Immature natural killer cell (primary cell): ENCODE data around the gene TWSG1. TPM values are rescaled to one million over a fixed set of nuclear protein-coding genes. Genes with fewer than 3 reads are reported as not detected.
"Not testable (repeated sequence)": the region's sequence is repeated elsewhere in the genome, so short reads cannot be mapped to it uniquely, and the experiment has no call there.

Experiments
- DNase-seq, 3 donors: peaks; one replicate each; pipeline ENCODE4 v3.0.0; 2022; ENCODE audit warnings: mixed read lengths in 1 of 3
- H3K27ac Mint-ChIP-seq, 6 donors: one replicate each; pipeline ENCODE4 v1.8.0; 2020; ENCODE audit warnings: mixed read lengths in 6 of 6, mild to moderate bottlenecking in 5 of 6, inconsistent platforms in 4 of 6, moderate library complexity in 3 of 6
- H3K27me3 Mint-ChIP-seq, 3 donors: one replicate each; pipeline ENCODE4 v1.8.0; 2020 to 2021; ENCODE audit warnings: low read depth in 3 of 3, mild to moderate bottlenecking in 3 of 3, mixed read lengths in 3 of 3, moderate library complexity in 3 of 3, inconsistent platforms in 1 of 3
- H3K36me3 Mint-ChIP-seq, 3 donors: one replicate each; pipeline ENCODE4 v1.8.0; 2020; ENCODE audit warnings: mixed read lengths in 3 of 3, inconsistent platforms in 2 of 3, mild to moderate bottlenecking in 2 of 3
- H3K4me1 Mint-ChIP-seq, 2 donors: one replicate each; pipeline ENCODE4 v1.8.0; 2020; ENCODE audit warnings: inconsistent platforms in 2 of 2, mild to moderate bottlenecking in 2 of 2, mixed read lengths in 2 of 2, moderate library complexity in 1 of 2
- H3K4me3 Mint-ChIP-seq, 5 donors: one replicate each; pipeline ENCODE4 v1.8.0; 2020; ENCODE audit warnings: mild to moderate bottlenecking in 5 of 5, mixed read lengths in 5 of 5, inconsistent platforms in 3 of 5, moderate library complexity in 3 of 5
- H3K9me3 Mint-ChIP-seq, 6 donors: one replicate each; pipeline ENCODE4 v1.8.0; 2020; ENCODE audit warnings: mild to moderate bottlenecking in 6 of 6, mixed read lengths in 6 of 6, inconsistent platforms in 4 of 6, moderate library complexity in 3 of 6
- polyA plus RNA-seq, 3 donors: library from polyadenylated mRNA; unstranded; fragments of 300-500 nt; fragmentation: Illumina TruSeq; gene quantifications; one replicate each; pipeline ENCODE4 v1.2.3, GENCODE V29; 2021

TWSG1 gene
- polyA plus RNA-seq, 3 donors from 2014 or later, result 5.1 to 5.3 (median 5.3) TPM

DNA sequence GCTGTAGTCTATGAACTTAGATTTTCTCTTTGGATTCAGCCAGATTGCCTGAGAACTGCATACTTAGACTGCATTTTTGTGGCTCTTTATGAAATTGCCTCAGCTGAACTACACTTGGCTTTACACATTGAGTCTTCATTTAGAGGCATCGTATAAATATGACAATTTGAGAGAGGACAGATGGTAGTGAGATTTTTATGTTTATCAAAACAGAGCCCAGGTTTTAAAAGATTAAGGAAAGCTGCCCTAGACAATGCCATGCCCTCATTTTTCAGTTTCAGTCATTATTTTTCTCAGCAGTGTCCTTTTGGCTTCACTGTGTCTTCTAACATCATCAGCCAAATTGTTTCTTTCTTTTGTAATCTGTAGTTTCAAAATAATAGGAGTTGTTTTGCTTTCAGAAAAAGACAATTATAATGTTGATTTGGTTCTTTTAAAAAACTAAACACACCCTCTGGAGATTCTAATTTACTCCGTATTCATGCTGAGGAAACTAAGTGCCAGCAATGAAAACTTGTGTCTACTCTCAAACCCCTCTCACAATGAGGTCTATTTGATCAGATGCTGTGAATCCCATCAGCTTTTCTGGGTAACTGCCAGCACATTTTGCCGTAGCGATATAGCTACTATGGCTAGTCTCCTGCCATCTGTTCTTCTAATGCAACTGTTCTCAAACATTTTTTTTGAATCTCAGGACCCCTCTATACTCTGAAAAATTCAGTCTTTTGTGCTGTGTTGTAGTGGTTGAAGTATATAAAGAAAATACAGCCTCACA, 46.2 kb downstream of the TWSG1 start:
- no peak overlapping the region for H3K4me3 Mint-ChIP-seq

DNA sequence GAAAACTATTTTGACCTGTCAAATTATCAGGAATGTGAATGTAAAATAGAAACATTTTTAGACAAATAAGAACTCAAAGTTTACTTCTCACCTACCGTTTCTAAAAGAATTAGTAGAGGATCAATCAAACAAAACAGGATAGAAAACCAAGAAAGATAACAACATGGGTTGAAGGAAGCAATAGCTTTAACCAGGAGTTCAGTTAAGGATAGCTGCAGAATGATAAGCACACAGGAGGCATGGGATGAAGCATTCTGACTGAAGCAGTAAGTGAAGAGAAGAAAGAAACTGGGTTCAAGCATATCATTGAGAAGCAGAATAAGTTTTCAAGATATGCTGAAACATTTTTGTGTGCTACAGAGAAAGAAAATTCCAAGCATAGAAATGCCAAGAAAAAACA, 52.3 kb downstream of the TWSG1 start:
- Mint-ChIP-seq H3K27ac (no peak overlapping the region), H3K4me1 (no peaks in the 10 kb centered on the region), H3K4me3 (no peak overlapping the region), H3K36me3 (peaks cover 13 to 17% (median 14%) of the 10 kb centered on the region in 3 donors), H3K9me3 (peaks cover 0 to 4% (median 0%) of the 10 kb centered on the region in 6 donors), H3K27me3 (peaks cover 0 to 2% (median 2%) of the 10 kb centered on the region in 3 donors)
- no peak for DNase-seq

More for the DNA sequence above, 46.2 kb downstream of the TWSG1 start:
- H3K36me3 Mint-ChIP-seq, result peaks cover 4 to 21% (median 17%) of the 10 kb centered on the region in 3 donors
- no peaks in the 10 kb centered on the region for H3K4me1 Mint-ChIP-seq
- no peak overlapping the region for H3K27ac Mint-ChIP-seq
- peaks cover 0 to 2% (median 0%) of the 10 kb centered on the region in 3 donors for H3K27me3 Mint-ChIP-seq
- no peaks in the 10 kb centered on the region for H3K9me3 Mint-ChIP-seq
- no peak for DNase-seq

DNA sequence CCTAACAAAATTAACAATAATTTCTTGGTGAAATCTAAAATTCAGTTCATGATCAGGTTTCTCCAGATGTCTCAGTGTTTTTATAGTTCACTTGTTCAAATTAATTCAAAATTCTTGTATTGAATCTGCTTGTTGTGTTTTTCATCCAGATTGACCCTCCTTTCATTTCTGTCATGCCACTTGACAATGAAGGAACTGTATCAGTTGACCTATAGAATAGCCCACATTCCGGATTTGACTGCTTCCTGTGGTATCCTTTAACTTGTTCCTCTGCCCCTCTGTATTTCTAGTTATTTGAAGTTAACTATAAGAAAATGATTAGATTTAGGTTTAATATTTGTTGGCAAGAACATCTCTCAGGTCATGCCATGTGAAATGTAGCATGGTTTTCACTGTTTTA, 53.3 kb downstream of the TWSG1 start:
- Mint-ChIP-seq H3K27me3 (peaks cover 0 to 2% (median 2%) of the 10 kb centered on the region in 3 donors), H3K4me1 (no peaks in the 10 kb centered on the region), H3K4me3 (no peak overlapping the region), H3K27ac (no peak overlapping the region), H3K9me3 (peaks cover 0 to 4% (median 0%) of the 10 kb centered on the region in 6 donors), H3K36me3 (peaks cover 11 to 20% (median 13%) of the 10 kb centered on the region in 3 donors)
- no peak for DNase-seq

DNA sequence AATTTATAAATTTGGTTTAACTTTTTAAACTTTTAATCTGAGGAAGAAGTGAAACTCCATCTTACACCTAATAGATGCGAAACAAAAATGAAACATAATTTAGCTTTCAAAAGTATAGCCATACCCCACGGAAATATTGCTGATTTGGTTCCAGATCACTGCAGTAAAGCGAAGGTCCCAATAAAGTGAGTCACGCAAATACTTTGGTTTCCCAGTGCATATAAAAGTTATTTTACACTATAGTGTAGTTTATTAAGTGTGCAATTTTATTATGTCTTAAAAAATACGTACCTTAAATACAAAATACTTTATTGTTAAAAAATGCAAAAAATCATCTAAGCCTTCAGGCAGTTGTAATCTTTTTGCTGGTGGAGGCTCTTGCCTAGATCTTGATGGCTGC, 55.1 kb downstream of the TWSG1 start:
- DNase-seq, result no peak
- Mint-ChIP-seq H3K27me3 (peaks cover 0 to 2% (median 2%) of the 10 kb centered on the region in 3 donors), H3K36me3 (peaks cover 13 to 19% (median 19%) of the 10 kb centered on the region in 3 donors), H3K4me1 (no peaks in the 10 kb centered on the region), H3K9me3 (peaks cover 0 to 4% (median 0%) of the 10 kb centered on the region in 6 donors), H3K27ac (no peak overlapping the region), H3K4me3 (no peak overlapping the region)

DNA sequence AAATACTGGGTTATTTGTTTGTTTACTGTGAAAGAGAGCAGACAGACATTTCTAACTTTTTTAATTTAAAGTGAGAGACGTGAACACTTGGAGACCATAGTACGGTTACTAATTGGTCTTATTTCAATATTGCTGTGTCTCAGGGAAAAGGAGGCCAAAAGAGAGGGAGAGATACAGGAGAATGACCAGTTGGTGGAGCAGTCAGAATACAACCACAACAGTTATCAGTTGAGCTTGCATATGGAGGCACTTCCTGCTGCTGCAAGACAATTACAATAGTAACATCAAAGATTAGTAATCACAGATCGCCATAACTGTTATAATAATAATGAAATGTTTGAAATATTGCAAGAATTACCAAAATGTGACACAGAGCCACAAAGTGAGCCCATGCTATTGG, 58.2 kb downstream of the TWSG1 start:
- Mint-ChIP-seq H3K27me3 (peaks cover 0 to 2% (median 2%) of the 10 kb centered on the region in 3 donors), H3K27ac (no peak overlapping the region), H3K4me3 (no peak overlapping the region), H3K4me1 (no peaks in the 10 kb centered on the region), H3K9me3 (peaks cover 0 to 4% (median 0%) of the 10 kb centered on the region in 6 donors), H3K36me3 (peaks cover 17 to 34% (median 31%) of the 10 kb centered on the region in 3 donors)
- no peak for DNase-seq

DNA sequence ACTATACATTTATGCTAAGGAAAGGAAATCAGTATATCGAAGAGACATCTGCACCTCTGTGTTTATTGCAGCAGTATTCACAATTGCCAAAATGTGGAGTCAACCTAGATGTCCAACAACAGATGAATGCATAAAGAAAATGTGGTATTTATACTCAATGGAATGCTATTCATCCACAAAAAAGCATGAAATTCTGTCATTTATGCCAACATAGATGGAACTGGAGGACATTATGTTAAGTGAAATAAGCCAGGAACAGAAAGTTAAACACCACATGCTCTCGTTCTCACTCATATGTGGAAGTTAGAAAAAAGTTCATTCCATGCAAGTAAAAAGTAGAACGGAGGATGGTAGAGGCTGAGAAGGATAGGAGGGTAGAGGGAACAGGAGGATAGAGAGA, 59.5 kb downstream of the TWSG1 start:
- H3K9me3 Mint-ChIP-seq, result peaks cover 0 to 4% (median 0%) of the 10 kb centered on the region in 6 donors
- no peak overlapping the region for H3K27ac Mint-ChIP-seq
- peaks cover 0 to 2% (median 2%) of the 10 kb centered on the region in 3 donors for H3K27me3 Mint-ChIP-seq
- H3K4me1 Mint-ChIP-seq, result no peaks in the 10 kb centered on the region
- peaks cover 19 to 37% (median 31%) of the 10 kb centered on the region in 3 donors for H3K36me3 Mint-ChIP-seq
- no peak overlapping the region for H3K4me3 Mint-ChIP-seq
- DNase-seq, result no peak

DNA sequence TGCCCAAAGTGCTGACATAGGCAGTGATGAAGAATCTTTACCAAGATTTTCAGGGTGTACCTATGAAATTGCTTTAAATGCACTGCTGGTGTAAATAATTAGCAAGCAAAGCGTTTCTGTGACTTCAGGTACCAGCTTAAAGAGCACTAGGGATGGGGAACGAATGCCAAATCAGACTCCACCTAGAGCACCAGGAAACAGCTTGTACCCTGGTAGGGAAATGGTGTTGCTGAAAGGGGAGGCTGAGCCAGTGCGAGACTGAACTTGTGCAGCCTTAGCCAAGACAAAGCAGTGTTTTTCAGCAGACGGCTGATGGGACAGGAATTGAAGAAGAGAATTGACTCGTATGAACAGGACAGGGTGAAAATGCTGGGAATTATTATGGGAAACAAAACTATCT, 65.6 kb downstream of the TWSG1 start:
- Mint-ChIP-seq H3K4me3 (no peak overlapping the region), H3K4me1 (peaks cover 11 to 13% of the 10 kb centered on the region in 2 donors)

DNA sequence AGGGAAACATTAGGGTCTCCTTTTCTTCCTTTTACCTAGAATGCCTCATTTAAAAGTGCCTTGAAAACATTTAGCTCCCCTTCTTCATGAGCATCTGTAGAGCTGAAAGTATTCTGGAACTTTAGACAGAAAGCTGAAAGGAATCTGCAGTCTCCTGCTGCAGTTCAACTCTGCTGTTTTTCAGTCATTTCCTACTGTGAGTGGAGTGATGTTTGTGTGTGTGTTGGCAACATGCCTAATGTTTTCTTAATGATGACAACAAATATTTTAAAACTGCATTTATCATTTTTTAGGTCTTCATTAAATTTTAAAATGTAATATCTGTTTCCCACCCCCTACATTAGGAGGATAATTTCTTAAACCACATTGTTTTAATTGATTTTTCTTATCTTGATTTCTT, 66.6 kb downstream of the TWSG1 start:
- Mint-ChIP-seq H3K4me1 (peaks cover 11 to 13% of the 10 kb centered on the region in 2 donors), H3K27ac (no peak overlapping the region), H3K9me3 (no peaks in the 10 kb centered on the region)

More for the DNA sequence above, 65.6 kb downstream of the TWSG1 start:
- Mint-ChIP-seq H3K27ac (no peak overlapping the region), H3K9me3 (no peaks in the 10 kb centered on the region), H3K27me3 (peaks cover 0 to 3% (median 2%) of the 10 kb centered on the region in 3 donors), H3K36me3 (peaks cover 12 to 27% (median 27%) of the 10 kb centered on the region in 3 donors)
- DNase-seq, result no peak

DNA sequence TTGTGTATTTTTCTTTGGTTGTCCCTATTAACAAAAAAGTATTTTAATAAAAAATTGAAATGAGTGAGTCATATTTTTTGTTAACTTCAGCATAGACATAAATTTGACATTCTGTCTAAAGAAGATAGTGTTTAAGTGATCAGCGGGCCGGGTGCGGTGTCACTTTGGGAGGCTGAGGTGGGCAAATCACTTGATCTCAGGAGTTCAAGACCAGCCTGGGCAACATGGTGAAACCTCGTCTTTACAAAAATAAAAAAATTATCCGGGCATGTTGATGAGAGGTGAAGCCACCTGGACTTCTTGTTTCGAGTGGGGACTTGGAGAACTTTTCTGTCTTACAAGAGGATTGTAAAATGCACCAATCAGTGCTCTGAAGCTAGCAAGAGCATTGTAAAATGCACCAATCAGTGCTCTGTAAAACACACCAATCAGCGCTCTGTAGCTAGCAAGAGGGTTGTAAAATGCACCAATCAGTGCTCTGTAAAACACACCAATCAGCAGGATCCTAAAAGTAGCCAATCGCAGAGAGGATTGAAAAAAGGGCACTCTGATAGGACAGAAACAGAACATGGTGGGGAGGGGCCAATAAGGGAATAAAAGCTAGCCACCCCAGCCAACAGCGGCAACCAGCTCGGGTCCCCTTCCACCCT, 67.9 kb downstream of the TWSG1 start:
- not testable (repeated sequence) for H3K4me3 Mint-ChIP-seq, H3K27ac Mint-ChIP-seq
- H3K4me1 Mint-ChIP-seq, result peaks cover 11 to 13% of the 10 kb centered on the region in 2 donors

More for the DNA sequence above, 66.6 kb downstream of the TWSG1 start:
- DNase-seq, result no peak
- Mint-ChIP-seq H3K4me3 (no peak overlapping the region), H3K27me3 (peaks cover 0 to 3% (median 2%) of the 10 kb centered on the region in 3 donors), H3K36me3 (peaks cover 12 to 25% (median 24%) of the 10 kb centered on the region in 3 donors)

DNA sequence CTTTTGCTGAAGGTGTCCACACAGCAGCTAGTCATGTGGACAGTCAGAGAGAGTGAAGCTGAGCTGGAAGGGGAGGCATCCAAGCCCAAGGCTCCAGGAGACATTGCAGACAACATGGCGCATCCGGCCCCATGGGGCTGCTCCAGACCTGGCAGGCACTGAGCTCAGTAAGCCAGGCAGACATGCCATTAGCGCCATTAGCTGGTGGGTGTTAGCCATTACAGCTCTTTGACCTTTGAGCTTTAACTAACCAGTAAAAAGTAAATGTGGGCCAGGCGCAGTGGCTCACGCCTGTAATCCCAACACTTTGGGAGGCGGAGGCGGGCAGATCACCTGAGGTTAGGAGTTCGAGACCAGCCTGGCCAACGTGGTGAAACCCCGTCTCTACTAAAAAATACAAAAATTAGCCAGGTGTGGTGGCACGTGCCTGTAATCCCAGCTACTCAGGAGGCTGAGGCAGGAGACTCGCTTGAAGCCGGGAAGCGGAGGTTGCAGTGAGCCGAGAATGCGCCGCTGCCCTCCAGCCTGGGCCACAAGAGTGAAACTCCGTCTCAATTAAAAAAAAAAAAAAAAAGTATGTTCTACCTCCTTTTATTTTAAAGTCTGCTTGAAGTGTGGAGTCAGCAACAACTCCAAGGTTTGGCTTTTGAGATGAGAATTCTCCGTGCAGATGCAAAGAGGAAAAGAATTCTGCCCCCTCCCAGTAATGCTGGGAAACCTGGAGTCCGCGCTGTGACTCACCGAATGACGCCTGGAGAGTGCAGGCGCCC, 69.4 kb downstream of the TWSG1 start:
- peak overlapping the region in 1 of 6 donors; percentile 34 for H3K27ac Mint-ChIP-seq
- peaks cover 0 to 3% (median 2%) of the 10 kb centered on the region in 3 donors for H3K27me3 Mint-ChIP-seq
- H3K4me1 Mint-ChIP-seq, result peaks cover 11 to 13% of the 10 kb centered on the region in 2 donors
- no peak for DNase-seq
- peaks cover 7 to 15% (median 15%) of the 10 kb centered on the region in 3 donors for H3K36me3 Mint-ChIP-seq
- no peaks in the 10 kb centered on the region for H3K9me3 Mint-ChIP-seq
- H3K4me3 Mint-ChIP-seq, result peak overlapping the region; percentile 52 to 84 (median 64)

More for the DNA sequence above, 67.9 kb downstream of the TWSG1 start:
- not testable (repeated sequence) for H3K27me3 Mint-ChIP-seq, H3K9me3 Mint-ChIP-seq, DNase-seq
- peaks cover 8 to 16% (median 15%) of the 10 kb centered on the region in 3 donors for H3K36me3 Mint-ChIP-seq

DNA sequence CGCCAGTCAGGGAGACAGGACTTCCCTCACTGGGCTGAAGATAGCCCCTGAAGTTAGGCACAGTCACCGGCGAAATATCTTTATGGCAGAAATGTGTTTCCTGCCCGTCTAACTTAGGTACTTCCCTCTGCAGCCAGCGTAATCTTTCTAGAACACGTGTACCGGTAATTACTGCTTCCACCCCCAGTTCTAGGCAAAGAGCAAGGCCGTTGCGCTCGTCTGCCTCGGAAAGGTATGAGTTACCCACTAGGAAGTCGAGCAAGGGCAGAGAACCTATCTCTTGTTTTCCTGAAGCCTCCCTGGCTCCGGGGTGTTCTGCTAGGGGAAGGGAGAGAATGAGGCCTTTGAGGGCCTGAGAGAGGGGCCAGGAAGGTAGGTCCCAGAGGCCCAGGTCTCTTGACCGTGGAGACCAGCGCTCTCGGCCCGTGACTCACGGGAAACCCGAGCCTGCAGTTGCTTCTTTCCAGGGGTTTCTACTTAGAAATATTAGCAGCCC, 70.0 kb downstream of the TWSG1 start:
- Mint-ChIP-seq H3K36me3 (peaks cover 3 to 10% (median 9%) of the 10 kb centered on the region in 3 donors), H3K9me3 (no peaks in the 10 kb centered on the region), H3K4me3 (peak overlapping the region; percentile 52 to 84 (median 64)), H3K4me1 (peaks cover 11 to 13% of the 10 kb centered on the region in 2 donors), H3K27ac (peak overlapping the region in 1 of 6 donors; percentile 83), H3K27me3 (peaks cover 2 to 3% (median 2%) of the 10 kb centered on the region in 3 donors)
- peak in 2 of 3 donors; percentile 2 to 9 for DNase-seq

DNA sequence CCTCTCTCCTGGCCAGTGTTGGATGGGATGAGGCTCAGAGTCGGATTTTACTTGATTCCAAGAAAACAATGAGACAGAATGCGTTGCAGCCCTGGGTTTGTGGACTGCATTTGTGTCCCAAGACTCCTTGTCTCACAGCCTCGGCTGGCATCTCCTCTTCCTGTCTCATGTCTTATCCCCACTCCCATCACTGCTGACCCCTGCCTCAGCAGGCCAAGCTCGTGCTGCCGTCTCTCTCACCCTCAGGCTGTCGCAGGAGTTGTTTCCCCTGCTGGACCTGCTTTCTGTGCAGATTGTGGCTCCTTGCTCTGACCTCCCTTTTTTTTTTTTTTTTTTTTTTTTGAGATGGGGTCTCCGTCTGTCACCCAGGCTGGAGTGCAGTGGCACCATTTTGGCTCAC, 70.6 kb downstream of the TWSG1 start:
- peaks cover 11 to 13% of the 10 kb centered on the region in 2 donors for H3K4me1 Mint-ChIP-seq
- H3K4me3 Mint-ChIP-seq, result peak overlapping the region in 2 of 5 donors; percentile 14 to 84
- no peaks in the 10 kb centered on the region for H3K9me3 Mint-ChIP-seq
- H3K27me3 Mint-ChIP-seq, result peaks cover 2 to 5% (median 3%) of the 10 kb centered on the region in 3 donors
- H3K36me3 Mint-ChIP-seq, result peaks cover 3 to 8% (median 8%) of the 10 kb centered on the region in 3 donors
- H3K27ac Mint-ChIP-seq, result no peak overlapping the region
- no peak for DNase-seq

DNA sequence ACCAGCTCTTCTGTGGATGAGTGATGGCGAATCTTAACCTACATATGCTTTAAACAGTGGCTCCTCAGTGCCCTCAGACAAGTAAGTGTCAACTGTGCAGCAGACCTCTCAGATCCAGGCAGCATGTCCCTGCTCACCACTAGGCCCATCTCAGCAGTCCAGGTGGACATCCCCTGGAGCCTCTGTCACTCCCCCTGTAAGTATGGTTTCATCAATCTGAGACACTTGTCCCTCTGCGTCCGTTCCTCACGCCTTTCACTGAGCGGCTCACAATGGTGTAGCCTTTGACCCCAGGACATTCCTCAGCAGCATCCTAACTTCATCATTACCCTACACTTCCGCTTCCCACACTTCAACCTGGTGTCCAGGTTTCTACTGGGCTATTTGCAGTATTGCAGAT, 71.4 kb downstream of the TWSG1 start:
- Mint-ChIP-seq H3K36me3 (peaks cover 3 to 8% (median 8%) of the 10 kb centered on the region in 3 donors), H3K4me3 (no peak overlapping the region), H3K27ac (no peak overlapping the region), H3K4me1 (peaks cover 11 to 13% of the 10 kb centered on the region in 2 donors), H3K27me3 (peaks cover 2 to 6% (median 3%) of the 10 kb centered on the region in 3 donors), H3K9me3 (no peaks in the 10 kb centered on the region)
- no peak for DNase-seq
